ENCODE measurements around the gene ZNF593. TPM values are rescaled to one million over a fixed set of nuclear protein-coding genes. Genes with fewer than 3 reads are reported as not detected.

ZNF593 gene
- total and polyA plus RNA-seq, 2 donors (not counting 1 experiment from before 2014, with no cell fraction given): 10.7 to 60.0 TPM

DNA sequence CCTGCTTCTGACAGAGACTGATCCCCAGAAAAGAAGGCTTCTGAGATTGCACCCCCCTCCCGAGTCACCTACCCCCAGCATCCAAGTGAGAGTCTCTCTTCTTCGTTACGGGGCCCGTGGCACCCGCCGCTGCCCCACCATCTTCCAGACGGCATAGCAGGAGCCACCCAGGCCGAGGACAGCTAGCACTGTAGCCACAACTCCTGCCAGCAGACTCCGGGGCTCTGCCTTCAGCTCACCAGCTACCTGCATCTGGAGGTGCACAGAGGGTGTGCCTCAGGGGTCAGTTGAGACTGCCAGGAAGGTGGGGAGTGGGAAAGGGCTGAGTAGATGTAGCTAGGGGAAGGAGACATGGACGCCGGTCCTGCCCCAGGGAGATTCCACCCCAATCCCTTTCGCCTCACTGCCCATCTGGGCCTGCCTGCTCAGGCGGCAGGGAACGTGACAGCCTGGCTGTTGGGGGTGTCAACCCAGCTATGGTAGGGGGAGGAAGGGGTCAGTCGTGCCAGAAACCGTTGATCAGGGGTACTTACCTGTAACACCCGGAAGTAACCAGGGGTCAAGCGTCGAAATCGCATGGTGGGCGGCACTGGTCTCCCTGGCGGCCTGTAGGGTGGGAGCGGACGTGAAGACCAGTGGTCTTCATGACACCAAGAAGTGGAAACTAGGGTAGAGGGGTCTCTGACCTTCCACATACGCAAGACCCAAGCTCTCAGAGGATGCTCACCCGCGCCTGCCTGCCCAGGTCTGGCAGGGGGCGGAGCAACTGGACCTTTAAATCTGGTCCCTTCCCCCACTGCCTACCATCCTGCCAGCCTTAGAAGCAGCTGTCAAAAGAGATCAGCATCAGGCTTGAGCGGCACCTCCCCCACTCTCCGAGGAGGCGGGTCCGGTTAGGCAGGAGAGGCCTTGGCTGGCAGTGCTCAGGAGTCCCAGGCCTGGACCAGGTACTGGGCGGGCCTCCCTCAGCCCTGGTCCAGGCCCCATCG, 1.7 kb downstream of the ZNF593 start, which contains the start of gene ZNF593OS:
ZNF593OS (minus strand) TSS at position 749 of the 989 bp plus-strand sequence; CDS start at position 578, 171 bp downstream.
- TF ChIP-seq, protein P1, sequence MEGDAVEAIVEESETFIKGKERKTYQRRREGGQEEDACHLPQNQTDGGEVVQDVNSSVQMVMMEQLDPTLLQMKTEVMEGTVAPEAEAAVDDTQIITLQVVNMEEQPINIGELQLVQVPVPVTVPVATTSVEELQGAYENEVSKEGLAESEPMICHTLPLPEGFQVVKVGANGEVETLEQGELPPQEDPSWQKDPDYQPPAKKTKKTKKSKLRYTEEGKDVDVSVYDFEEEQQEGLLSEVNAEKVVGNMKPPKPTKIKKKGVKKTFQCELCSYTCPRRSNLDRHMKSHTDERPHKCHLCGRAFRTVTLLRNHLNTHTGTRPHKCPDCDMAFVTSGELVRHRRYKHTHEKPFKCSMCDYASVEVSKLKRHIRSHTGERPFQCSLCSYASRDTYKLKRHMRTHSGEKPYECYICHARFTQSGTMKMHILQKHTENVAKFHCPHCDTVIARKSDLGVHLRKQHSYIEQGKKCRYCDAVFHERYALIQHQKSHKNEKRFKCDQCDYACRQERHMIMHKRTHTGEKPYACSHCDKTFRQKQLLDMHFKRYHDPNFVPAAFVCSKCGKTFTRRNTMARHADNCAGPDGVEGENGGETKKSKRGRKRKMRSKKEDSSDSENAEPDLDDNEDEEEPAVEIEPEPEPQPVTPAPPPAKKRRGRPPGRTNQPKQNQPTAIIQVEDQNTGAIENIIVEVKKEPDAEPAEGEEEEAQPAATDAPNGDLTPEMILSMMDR (IDR thresholded peaks at IDR 0.05): no peak
- TF ChIP-seq EZH2 (IDR thresholded peaks at IDR 0.05; ENCODE audit: borderline replicate concordance, insufficient read depth, low read depth, low read length, poor library complexity, severe bottlenecking): no peak
- Histone ChIP-seq H3K4me3 (ENCODE audit: control extremely low read depth in 1 of 5, extremely low read depth in 1 of 5, insufficient read depth in 1 of 5, low read depth in 2 of 5, low read length in 4 of 5) (peak within 1 kb of the TSS in 2 of 5 experiments; percentile 72 to 94), H2AFZ (ENCODE audit: insufficient read depth, low read depth, low read length, poor library complexity, severe bottlenecking) (peak within 1 kb of the TSS; percentile 94), H3K4me2 (replicated peaks; ENCODE audit: low read depth, low read length, poor library complexity, severe bottlenecking) (peak within 1 kb of the TSS; percentile 95), H3K9me3 (ENCODE audit: control extremely low read depth in 1 of 3, control insufficient read depth in 2 of 3, insufficient read depth in 1 of 3, low read length in 2 of 3) (no peaks in the 10 kb centered on the region), H3K36me3 (replicated peaks in 1 of 2; ENCODE audit: control extremely low read depth in 1 of 2, control insufficient read depth in 1 of 2, extremely low read depth in 1 of 2, insufficient read depth in 2 of 2, low read length in 1 of 2) (no peaks in the 10 kb centered on the region), H3K9ac (ENCODE audit: low read length) (peak within 1 kb of the TSS; percentile 96), H3K27ac (ENCODE audit: low read length in 2 of 2) (no peak within 1 kb of the TSS), H3K27me3 (replicated peaks in 1 of 4; ENCODE audit: control extremely low read depth in 1 of 4, control insufficient read depth in 3 of 4, insufficient read depth in 4 of 4, low read length in 3 of 4) (no peaks in the 10 kb centered on the region), H3K79me2 (ENCODE audit: control insufficient read depth, insufficient read depth, low read length) (peaks cover 14% of the 10 kb centered on the region), H3K4me1 (ENCODE audit: control insufficient read depth in 2 of 2, insufficient read depth in 2 of 2, low read length in 2 of 2) (peaks cover 7 to 15% of the 10 kb centered on the region in 2 donors), H4K20me1 (ENCODE audit: control insufficient read depth, insufficient read depth, low read length, poor library complexity, severe bottlenecking) (no peaks in the 10 kb centered on the region)
- POLR2A ChIA-PET: no interaction called here
- no peaks in the 10 kb centered on the region for H3K27me3 Mint-ChIP-seq
- 96% methylated on average over 31 of the region's 34 CpGs for WGBS (ENCODE audit: insufficient coverage)
- DNase-seq (no peak), ATAC-seq (ENCODE audit: low read depth) (no peak)
- H3K4me3 Mint-ChIP-seq: peak within 1 kb of the TSS; percentile 93
- no peak within 1 kb of the TSS for H3K27ac Mint-ChIP-seq
- H3K9me3 Mint-ChIP-seq (ENCODE audit: insufficient read depth): no peaks in the 10 kb centered on the region
- CTCF ChIA-PET: interaction anchor here (1.0 to 1.3 kb wide), 4 partner anchors 9 to 164 kb away, joined by 3 to 4 read pairs (median 3); partner anchors contain the start of gene CEP85
- intact Hi-C loops (cut with micrococcal nuclease): no loop called here
- H3K4me1 Mint-ChIP-seq: peaks cover 15% of the 10 kb centered on the region

DNA sequence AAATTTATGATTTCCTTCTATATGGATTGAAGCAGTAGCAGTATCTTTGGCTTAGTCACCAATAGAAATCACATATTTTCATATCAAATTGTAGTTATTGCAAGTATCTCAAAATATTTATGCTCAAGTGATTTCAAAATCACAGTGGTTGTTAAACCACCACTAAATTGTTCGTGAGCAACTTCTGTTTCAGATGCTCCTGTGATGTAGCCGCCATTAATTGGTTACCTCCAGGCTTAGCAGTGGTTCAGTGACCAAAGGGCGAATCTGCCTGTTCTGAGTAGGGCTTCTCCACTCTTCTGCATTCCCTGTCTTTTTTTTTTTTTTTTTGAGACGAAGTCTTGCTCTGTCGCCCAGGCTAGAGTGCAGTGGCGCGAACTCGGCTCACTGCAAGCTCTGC, 5.6 kb downstream of the ZNF593 start:
- Histone ChIP-seq H3K9me3 (ENCODE audit: control extremely low read depth in 1 of 3, control insufficient read depth in 2 of 3, insufficient read depth in 1 of 3, low read length in 2 of 3) (no peaks in the 10 kb centered on the region), H3K27me3 (replicated peaks in 1 of 4; ENCODE audit: control extremely low read depth in 1 of 4, control insufficient read depth in 3 of 4, insufficient read depth in 4 of 4, low read length in 3 of 4) (no peaks in the 10 kb centered on the region), H3K4me3 (ENCODE audit: control extremely low read depth in 1 of 5, extremely low read depth in 1 of 5, insufficient read depth in 1 of 5, low read depth in 2 of 5, low read length in 4 of 5) (no peak overlapping the region), H3K4me2 (replicated peaks; ENCODE audit: low read depth, low read length, poor library complexity, severe bottlenecking) (no peak overlapping the region), H3K4me1 (ENCODE audit: control insufficient read depth in 2 of 2, insufficient read depth in 2 of 2, low read length in 2 of 2) (peaks cover 6 to 8% of the 10 kb centered on the region in 2 donors), H4K20me1 (ENCODE audit: control insufficient read depth, insufficient read depth, low read length, poor library complexity, severe bottlenecking) (no peaks in the 10 kb centered on the region), H3K36me3 (replicated peaks in 1 of 2; ENCODE audit: control extremely low read depth in 1 of 2, control insufficient read depth in 1 of 2, extremely low read depth in 1 of 2, insufficient read depth in 2 of 2, low read length in 1 of 2) (no peaks in the 10 kb centered on the region), H3K79me2 (ENCODE audit: control insufficient read depth, insufficient read depth, low read length) (peaks cover 8% of the 10 kb centered on the region), H3K9ac (ENCODE audit: low read length) (no peak overlapping the region), H3K27ac (ENCODE audit: low read length in 2 of 2) (no peak overlapping the region), H2AFZ (ENCODE audit: insufficient read depth, low read depth, low read length, poor library complexity, severe bottlenecking) (no peak overlapping the region)
- ATAC-seq (ENCODE audit: low read depth): no peak
- Mint-ChIP-seq H3K4me3 (no peak overlapping the region), H3K4me1 (peaks cover 7% of the 10 kb centered on the region), H3K9me3 (ENCODE audit: insufficient read depth) (no peaks in the 10 kb centered on the region), H3K27ac (no peak overlapping the region), H3K27me3 (no peaks in the 10 kb centered on the region)
- DNase-seq: no peak
- CTCF ChIA-PET: interaction anchor here (2.1 to 4.1 kb wide), 2 partner anchors 59 to 242 kb away, joined by 5 to 12 read pairs; partner anchors contain the start of gene CEP85
- 100% methylated on average over 3 of the region's 8 CpGs for WGBS (ENCODE audit: insufficient coverage)
- POLR2A ChIA-PET: no interaction called here
- intact Hi-C loops (cut with micrococcal nuclease): no loop called here
- no peak for TF ChIP-seq EZH2 (IDR thresholded peaks at IDR 0.05; ENCODE audit: borderline replicate concordance, insufficient read depth, low read depth, low read length, poor library complexity, severe bottlenecking)
- TF ChIP-seq, protein P1 (IDR thresholded peaks at IDR 0.05): no peak
